CD4-positive, alpha-beta T cell treated with Interleukin-1 beta for 1 hour (primary cell): ENCODE data around the gene ILF2.
"Not testable (repeated sequence)": the region's sequence is repeated elsewhere in the genome, so short reads cannot be mapped to it uniquely, and the experiment has no call there.

Source experiments
- DNase-seq, 2 donors: peaks; one replicate each; pipeline ENCODE4 v3.0.0-alpha.2; 2020 to 2022

The ILF2 gene

GRCh38 chr1:153649137-153649862 lies 21.5 kb downstream of the ILF2 start:
- DNase-seq: peak in 1 of 2 donors; percentile 30

- no peak for DNase-seq
These were observed 22.7 kb downstream of the ILF2 start for GRCh38 chr1:153648000-153648643.

GRCh38 chr1:153647346-153647714 lies 23.5 kb downstream of the ILF2 start:
- DNase-seq: no peak

- no peak for DNase-seq
These were observed 24.0 kb downstream of the ILF2 start for GRCh38 chr1:153646672-153647345.

GRCh38 chr1:153643816-153644215 lies 27.0 kb downstream of the ILF2 start:
- DNase-seq: no peak

GRCh38 chr1:153643100-153643499 lies 27.7 kb downstream of the ILF2 start:
- DNase-seq: no peak

GRCh38 chr1:153642161-153642560 lies 28.6 kb downstream of the ILF2 start:
- DNase-seq: no peak

GRCh38 chr1:153640861-153641260 lies 29.9 kb downstream of the ILF2 start:
- no peak for DNase-seq

GRCh38 chr1:153640213-153640612 lies 30.6 kb downstream of the ILF2 start:
- DNase-seq: not testable (repeated sequence)

- DNase-seq: no peak
These were observed 31.5 kb downstream of the ILF2 start for GRCh38 chr1:153639280-153639679.

GRCh38 chr1:153638261-153638660 lies 32.5 kb downstream of the ILF2 start:
- no peak for DNase-seq

GRCh38 chr1:153636312-153636711 lies 34.5 kb downstream of the ILF2 start:
- DNase-seq: no peak

- no peak for DNase-seq
These were observed 34.9 kb downstream of the ILF2 start for GRCh38 chr1:153635872-153636271.

- DNase-seq: peak; percentile 97
These were observed 36.8 kb downstream of the ILF2 start, which contains the start of gene CHTOP for GRCh38 chr1:153633754-153634665. Gene CHTOP, plus strand, starts transcription at chr1:153634066. Its CDS starts 2,523 bp downstream, at chr1:153636589.

GRCh38 chr1:153633161-153633753 lies 37.5 kb downstream of the ILF2 start:
- no peak for DNase-seq

- DNase-seq: no peak
These were observed 39.5 kb downstream of the ILF2 start for GRCh38 chr1:153631047-153632022.

GRCh38 chr1:153630384-153630783 lies 40.4 kb downstream of the ILF2 start:
- no peak for DNase-seq

GRCh38 chr1:153629971-153630370 lies 40.8 kb downstream of the ILF2 start:
- no peak for DNase-seq

- no peak for DNase-seq
These were observed 41.5 kb downstream of the ILF2 start for GRCh38 chr1:153629343-153629665.

- no peak for DNase-seq
These were observed 42.0 kb downstream of the ILF2 start for GRCh38 chr1:153628638-153629342.
